GM10266 (cell line): Measurements from ENCODE around the gene SIPA1L3.

Experiments used
- DNase-seq: peaks from one replicate; pipeline ENCODE4 v3.0.0; 2012; ENCODE audit errors: extremely low spot score
- CTCF ChIP-seq: IDR thresholded peaks from 2 replicates; pipeline ENCODE4 v1.5.1; 2012; ENCODE audit warnings: mild to moderate bottlenecking, low read depth; ENCODE audit not compliant: control insufficient read depth, insufficient read depth; ENCODE audit errors: missing control alignments

Gene SIPA1L3

GRCh38 chr19:38046254-38047048 is 139.4 kb downstream of the SIPA1L3 start:
- peak; percentile 62 for DNase-seq
- TF ChIP-seq CTCF = no peak

- TF ChIP-seq CTCF = no peak
- no peak for DNase-seq
These were observed 140.0 kb downstream of the SIPA1L3 start for GRCh38 chr19:38047049-38047438.

GRCh38 chr19:38047641-38048040 is 140.6 kb downstream of the SIPA1L3 start:
- no peak for TF ChIP-seq CTCF
- no peak for DNase-seq

- DNase-seq = peak; percentile 78
- no peak for TF ChIP-seq CTCF
These were observed 142.2 kb downstream of the SIPA1L3 start for GRCh38 chr19:38049105-38049649.

- no peak for TF ChIP-seq CTCF
- no peak for DNase-seq
These were observed 148.0 kb downstream of the SIPA1L3 start for GRCh38 chr19:38055010-38055409.

- TF ChIP-seq CTCF = no peak
- no peak for DNase-seq
These were observed 148.9 kb downstream of the SIPA1L3 start for GRCh38 chr19:38055655-38056521.
